Esophagus (tissue), 2 donors: ENCODE results near the gene SPTBN5. TPM values are rescaled to one million over a fixed set of nuclear protein-coding genes. Genes with fewer than 3 reads are reported as not detected.

Source experiments
- H3K27ac ChIP-seq, 2 donors: one replicate each; pipeline ENCODE4 v1.5.1; 2013; ENCODE audit warnings: low read depth in 2 of 2, mild to moderate bottlenecking in 2 of 2, inconsistent platforms in 1 of 2, low read length in 1 of 2, moderate library complexity in 1 of 2
- H3K27me3 ChIP-seq, 2 donors: one replicate each; pipeline ENCODE4 v1.6.1; 2013; ENCODE audit warnings: low read length in 2 of 2, control low read depth in 1 of 2, mild to moderate bottlenecking in 1 of 2; ENCODE audit not compliant: insufficient read depth in 2 of 2, control insufficient read depth in 1 of 2
- H3K36me3 ChIP-seq, 2 donors: one replicate each; pipeline ENCODE4 v1.6.1; 2013; ENCODE audit warnings: low read length in 1 of 2; ENCODE audit not compliant: control insufficient read depth in 2 of 2, insufficient read depth in 2 of 2
- H3K4me1 ChIP-seq, 2 donors: one replicate each; pipeline ENCODE4 v1.6.1; 2013; ENCODE audit warnings: low read length in 1 of 2; ENCODE audit not compliant: control insufficient read depth in 2 of 2, insufficient read depth in 2 of 2
- H3K4me3 ChIP-seq, 2 donors: one replicate each; pipeline ENCODE4 v1.5.1; 2013; ENCODE audit warnings: low read length in 2 of 2, mild to moderate bottlenecking in 2 of 2, low read depth in 1 of 2, moderate library complexity in 1 of 2
- H3K9me3 ChIP-seq, 2 donors: one replicate each; pipeline ENCODE4 v1.6.1; 2013; ENCODE audit warnings: mild to moderate bottlenecking in 2 of 2, low read depth in 1 of 2, low read length in 1 of 2, moderate library complexity in 1 of 2; ENCODE audit not compliant: control insufficient read depth in 2 of 2, insufficient read depth in 1 of 2
- WGBS, 2 donors: extraction: QIAGEN DNeasy Blood & Tissue Kit; methylation state at CpG; one replicate each; pipeline ENCODE4 v1.1.7; 2013; 5-methylcytosine and 5-hydroxymethylcytosine counted together
- polyA plus RNA-seq, 2 donors: library from polyadenylated mRNA; stranded (reverse); fragments of 200-250 nt; gene quantifications; one replicate each; pipeline ENCODE4 v1.2.3, GENCODE V29; 2013
- donor health status: healthy with polysubstance abuse.
- donor health status: Bipolar disorder and iron deficiency.

SPTBN5 gene
- polyA plus RNA-seq, 2 donors: 2.7 to 9.3 TPM

DNA sequence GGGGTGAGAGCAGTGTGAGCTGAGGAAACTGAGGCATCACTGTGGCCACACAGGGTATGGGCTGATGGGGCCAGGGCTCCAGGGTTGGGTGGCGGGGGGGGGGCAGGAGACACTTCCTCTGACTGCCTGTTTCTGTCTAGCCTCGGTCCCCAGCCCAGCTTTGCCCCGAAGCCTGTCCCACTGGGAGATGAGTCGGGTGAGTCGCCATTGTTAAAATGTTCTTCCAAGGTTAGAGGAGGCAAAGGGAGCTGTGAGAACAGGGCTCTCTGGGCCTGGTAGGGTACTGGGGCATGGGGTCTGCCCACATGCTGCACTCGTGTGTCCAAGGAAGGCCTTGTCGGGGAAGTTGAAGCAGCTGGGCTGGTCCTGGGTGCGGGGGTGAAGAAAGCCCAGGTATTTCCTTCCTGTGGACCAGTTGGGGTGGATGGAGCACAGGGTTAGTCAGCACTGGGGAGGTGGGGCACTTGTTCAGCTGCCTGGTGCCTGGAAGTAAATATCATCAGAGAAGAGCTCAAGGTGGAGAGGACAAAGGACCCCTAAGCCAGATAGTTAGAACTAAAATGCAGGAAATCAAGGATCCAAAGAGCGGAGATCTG is 74.3 kb downstream of the SPTBN5 start:
- Histone ChIP-seq H3K4me3 (no peak overlapping the region), H3K27ac (no peak overlapping the region), H3K9me3 (no peaks in the 10 kb centered on the region), H3K36me3 (peaks cover 41 to 72% of the 10 kb centered on the region in 2 donors), H3K4me1 (no peaks in the 10 kb centered on the region), H3K27me3 (no peaks in the 10 kb centered on the region)
- WGBS, 2 donors: 83 to 86% methylated on average over 8 to 9 of the region's 9 CpGs

DNA sequence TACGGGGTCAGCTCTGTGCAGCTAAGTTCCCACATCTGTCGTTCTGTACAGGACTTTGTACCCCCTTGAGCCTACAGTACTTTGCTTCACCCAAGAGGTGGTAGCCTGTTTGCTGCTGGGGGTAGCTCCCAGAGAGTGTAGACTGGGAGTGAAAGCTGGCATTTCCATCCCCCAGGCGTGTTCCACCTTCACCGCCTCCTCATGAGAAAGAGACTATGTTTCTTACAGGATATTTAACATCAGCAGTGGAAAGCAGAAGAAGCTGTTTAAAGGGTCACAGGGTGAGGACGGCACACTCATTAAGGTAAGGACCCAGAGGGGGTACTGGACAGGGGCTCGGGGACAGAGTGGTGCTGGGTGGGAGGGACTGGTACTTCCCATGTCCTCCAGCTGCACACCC is 76.1 kb downstream of the SPTBN5 start:
- H3K4me1 ChIP-seq: no peaks in the 10 kb centered on the region
- H3K4me3 ChIP-seq: no peak overlapping the region
- 88 to 92% methylated on average over 6 of the region's 6 CpGs for WGBS, 2 donors
- peaks cover 40 to 71% of the 10 kb centered on the region in 2 donors for H3K36me3 ChIP-seq
- H3K27me3 ChIP-seq: no peaks in the 10 kb centered on the region
- H3K9me3 ChIP-seq: no peaks in the 10 kb centered on the region
- H3K27ac ChIP-seq: no peak overlapping the region

DNA sequence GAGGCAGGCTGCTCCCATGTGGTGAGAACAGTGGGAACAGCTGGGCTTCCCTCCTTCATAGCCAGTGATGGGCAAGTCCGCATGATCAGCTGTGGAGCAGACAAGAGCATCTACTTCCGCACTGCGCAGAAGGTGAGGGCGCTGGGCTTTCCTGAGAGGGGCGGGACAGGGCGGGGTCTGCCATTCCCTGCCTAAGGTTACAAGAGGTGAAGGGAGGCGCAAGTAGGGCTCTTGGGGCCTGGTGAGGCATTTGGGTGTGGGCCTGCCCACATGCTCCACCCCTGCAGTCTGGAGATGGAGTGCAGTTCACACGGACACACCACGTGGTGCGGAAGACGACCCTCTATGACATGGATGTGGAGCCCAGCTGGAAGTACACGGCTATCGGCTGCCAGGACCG is 76.5 kb downstream of the SPTBN5 start:
- no peak overlapping the region for H3K4me3 ChIP-seq
- WGBS, 2 donors: 86 to 90% methylated on average over 14 of the region's 14 CpGs
- H3K36me3 ChIP-seq: peaks cover 42 to 71% of the 10 kb centered on the region in 2 donors

DNA sequence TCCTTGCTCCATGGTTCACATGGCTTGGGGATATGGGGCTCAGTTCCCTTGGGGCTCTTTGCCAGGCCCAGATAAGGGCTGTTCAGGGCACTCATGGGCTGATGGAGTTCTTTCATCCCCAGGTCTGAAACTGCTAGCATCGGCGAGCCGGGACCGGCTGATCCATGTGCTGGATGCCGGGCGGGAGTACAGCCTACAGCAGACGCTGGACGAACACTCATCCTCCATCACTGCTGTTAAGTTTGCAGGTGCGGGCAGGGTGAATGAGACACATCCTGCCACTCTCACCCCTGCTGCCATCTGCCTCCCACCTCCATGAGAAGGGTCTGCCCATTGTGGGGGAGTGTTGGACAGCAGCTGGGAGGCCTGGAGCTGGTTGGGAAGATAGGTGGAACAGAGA is 77.1 kb downstream of the SPTBN5 start:
- H3K36me3 ChIP-seq: peaks cover 38 to 74% of the 10 kb centered on the region in 2 donors

More for the DNA sequence above, 76.5 kb downstream of the SPTBN5 start:
- no peaks in the 10 kb centered on the region for H3K4me1 ChIP-seq
- no peaks in the 10 kb centered on the region for H3K27me3 ChIP-seq
- H3K27ac ChIP-seq: no peak overlapping the region
- H3K9me3 ChIP-seq: no peaks in the 10 kb centered on the region

DNA sequence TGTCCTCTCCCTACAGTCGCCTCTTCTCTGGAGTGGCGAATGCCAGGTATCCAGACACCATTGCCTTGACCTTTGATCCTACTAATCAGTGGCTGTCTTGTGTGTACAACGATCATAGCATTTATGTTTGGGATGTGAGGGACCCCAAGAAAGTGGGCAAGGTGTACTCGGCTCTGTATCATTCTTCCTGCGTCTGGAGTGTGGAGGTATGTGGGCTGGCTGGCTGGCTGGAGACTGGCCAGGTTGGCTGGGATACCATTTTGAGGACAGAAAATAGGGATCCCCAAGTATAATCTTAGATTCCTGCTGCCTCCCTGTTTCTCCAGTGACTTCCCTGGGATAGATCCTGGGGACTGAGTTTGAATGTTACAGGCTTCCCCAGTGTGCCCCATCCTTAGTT is 79.3 kb downstream of the SPTBN5 start:
- Histone ChIP-seq H3K9me3 (no peaks in the 10 kb centered on the region), H3K27ac (no peak overlapping the region), H3K36me3 (peaks cover 30 to 71% of the 10 kb centered on the region in 2 donors), H3K4me3 (no peak overlapping the region), H3K27me3 (no peaks in the 10 kb centered on the region), H3K4me1 (peaks cover 0 to 10% of the 10 kb centered on the region in 2 donors)
- 83 to 87% methylated on average over 5 of the region's 5 CpGs for WGBS, 2 donors

More for the DNA sequence above, 77.1 kb downstream of the SPTBN5 start:
- H3K4me1 ChIP-seq: no peaks in the 10 kb centered on the region
- 91 to 92% methylated on average over 5 to 9 of the region's 9 CpGs for WGBS, 2 donors
- H3K27ac ChIP-seq: no peak overlapping the region
- H3K4me3 ChIP-seq: no peak overlapping the region
- H3K9me3 ChIP-seq: no peaks in the 10 kb centered on the region
- no peaks in the 10 kb centered on the region for H3K27me3 ChIP-seq

DNA sequence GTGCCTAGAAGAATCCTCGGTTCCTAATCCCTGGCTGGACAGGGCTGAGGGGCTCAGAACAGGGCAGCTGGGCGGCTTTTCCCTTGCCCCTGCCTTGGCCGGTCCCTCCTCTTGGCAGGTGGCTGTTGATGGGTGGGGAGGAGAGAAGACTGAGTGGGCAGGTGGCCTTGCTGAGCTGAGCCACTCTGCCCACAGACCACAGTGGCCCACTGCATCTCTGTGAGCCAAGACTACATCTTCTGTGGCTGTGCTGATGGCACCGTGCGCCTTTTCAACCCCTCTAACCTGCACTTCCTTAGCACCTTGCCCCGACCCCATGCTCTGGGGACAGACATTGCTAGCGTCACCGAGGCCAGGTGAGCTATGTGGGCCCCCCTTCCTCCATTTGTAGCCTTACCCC is 80.4 kb downstream of the SPTBN5 start:
- H3K4me3 ChIP-seq: no peak overlapping the region
- no peak overlapping the region for H3K27ac ChIP-seq
- H3K9me3 ChIP-seq: no peaks in the 10 kb centered on the region
- H3K36me3 ChIP-seq: peaks cover 23 to 62% of the 10 kb centered on the region in 2 donors
- no peaks in the 10 kb centered on the region for H3K27me3 ChIP-seq
- peaks cover 0 to 12% of the 10 kb centered on the region in 2 donors for H3K4me1 ChIP-seq
- WGBS, 2 donors: 90 to 91% methylated on average over 8 of the region's 8 CpGs

DNA sequence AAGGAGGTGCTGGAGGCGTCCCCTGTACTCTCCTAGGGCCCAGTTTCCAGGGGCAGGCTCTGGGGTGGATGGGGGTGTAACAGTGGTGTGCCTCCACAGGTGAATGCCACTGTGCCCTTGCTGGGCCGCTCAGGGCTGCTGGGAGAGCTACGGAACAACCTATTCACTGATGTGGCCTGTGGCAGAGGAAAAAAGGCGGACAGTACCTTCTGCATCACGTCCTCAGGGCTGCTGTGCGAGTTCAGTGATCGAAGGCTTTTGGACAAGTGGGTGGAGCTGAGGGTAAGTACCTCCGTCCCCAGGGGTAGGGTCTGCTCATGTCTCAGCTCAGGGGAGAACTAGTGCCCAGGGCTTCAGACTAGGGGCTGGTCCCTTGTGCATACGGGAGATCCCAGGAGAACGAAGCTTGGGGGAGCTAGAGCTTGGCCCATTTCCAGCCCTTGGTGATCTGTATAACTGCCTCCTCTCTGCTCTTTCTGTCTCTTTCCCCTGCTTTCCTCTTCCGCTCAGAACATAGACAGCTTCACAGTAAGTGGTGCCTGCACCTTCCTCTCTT is 81.0 kb downstream of the SPTBN5 start:
- Histone ChIP-seq H3K36me3 (peaks cover 18 to 57% of the 10 kb centered on the region in 2 donors), H3K27me3 (no peaks in the 10 kb centered on the region), H3K9me3 (no peaks in the 10 kb centered on the region), H3K27ac (no peak overlapping the region), H3K4me3 (no peak overlapping the region), H3K4me1 (peaks cover 0 to 12% of the 10 kb centered on the region in 2 donors)
- WGBS, 2 donors: 88 to 90% methylated on average over 11 of the region's 11 CpGs

DNA sequence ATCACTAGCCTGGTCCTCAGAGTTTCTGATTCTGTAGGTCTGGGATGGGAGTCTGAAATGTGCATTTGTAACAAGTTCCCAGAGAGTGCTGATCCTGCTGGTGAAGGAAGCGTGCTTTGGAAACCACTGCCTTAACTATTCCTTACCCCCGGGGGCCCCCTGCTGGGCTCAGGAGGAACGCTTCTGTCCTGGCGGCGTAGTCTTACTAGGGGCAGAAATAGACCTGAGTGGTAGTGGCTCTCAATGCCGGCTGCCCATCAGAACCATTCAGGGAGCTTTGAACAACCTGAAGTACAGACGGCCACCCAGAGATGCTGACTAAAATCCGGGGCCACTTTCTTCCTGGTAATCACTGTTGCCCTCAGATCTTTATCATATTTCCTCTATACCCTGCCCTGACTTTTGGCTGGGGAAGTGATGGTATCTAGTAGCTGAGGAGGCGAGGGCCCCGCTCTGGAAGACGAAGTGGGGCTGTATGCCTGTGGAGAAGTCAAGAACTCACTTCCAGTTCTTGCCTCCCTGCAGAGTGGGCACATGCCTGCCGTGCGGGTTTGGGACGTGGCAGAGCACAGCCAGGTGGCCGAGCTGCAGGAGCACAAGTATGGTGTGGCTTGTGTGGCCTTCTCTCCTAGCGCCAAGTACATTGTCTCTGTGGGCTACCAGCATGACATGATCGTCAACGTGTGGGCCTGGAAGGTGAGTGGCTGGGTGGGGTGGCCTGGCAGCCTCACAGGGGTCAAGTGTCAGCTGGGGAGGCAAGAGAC is 82.2 kb downstream of the SPTBN5 start:
- Histone ChIP-seq H3K4me1 (peaks cover 0 to 14% of the 10 kb centered on the region in 2 donors), H3K27me3 (no peaks in the 10 kb centered on the region), H3K36me3 (peaks cover 16 to 45% of the 10 kb centered on the region in 2 donors), H3K27ac (no peak overlapping the region), H3K9me3 (no peaks in the 10 kb centered on the region), H3K4me3 (no peak overlapping the region)
- WGBS, 2 donors: 49 to 51% methylated on average over 18 of the region's 18 CpGs

DNA sequence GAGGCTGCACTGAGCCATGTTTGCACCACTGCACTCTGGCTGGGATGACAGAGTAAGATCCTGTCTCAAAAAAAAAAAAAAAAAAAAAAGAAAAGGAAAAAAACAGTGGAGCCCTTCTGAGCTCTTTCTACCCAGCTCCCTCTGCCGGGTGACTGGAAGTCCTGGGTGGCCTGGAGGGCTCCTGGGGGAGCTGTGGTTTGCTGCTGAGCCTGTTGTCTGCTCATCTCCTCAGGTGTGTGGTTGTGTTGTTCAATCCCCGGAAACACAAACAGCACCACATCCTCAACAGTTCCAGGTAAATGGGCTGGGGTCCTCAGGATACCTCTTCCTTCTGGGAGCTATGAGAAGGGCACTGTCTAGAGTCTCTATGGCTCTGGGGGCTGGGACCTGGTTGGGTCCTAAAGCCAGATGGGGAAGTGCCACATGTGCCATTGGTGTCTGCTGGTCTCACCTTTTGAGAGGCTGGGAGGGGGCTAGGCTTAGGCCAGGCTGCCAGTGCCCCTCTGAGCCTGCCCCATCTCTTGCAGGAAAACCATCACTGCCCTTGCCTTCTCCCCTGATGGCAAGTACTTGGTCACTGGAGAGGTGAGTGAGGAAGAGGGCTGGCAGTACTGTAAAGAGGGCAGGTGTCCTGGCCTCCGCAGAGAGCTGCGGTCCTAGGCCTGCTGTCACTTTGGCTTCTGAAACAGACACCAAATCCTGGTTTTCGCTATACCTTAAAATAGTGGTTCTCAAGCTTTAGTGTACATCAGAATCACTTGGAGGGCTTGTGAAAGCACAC is 83.0 kb downstream of the SPTBN5 start:
- 81 to 82% methylated on average over 5 of the region's 5 CpGs for WGBS, 2 donors

More for the DNA sequence above, 83.0 kb downstream of the SPTBN5 start:
- no peak overlapping the region for H3K4me3 ChIP-seq
- H3K27me3 ChIP-seq: no peaks in the 10 kb centered on the region
- H3K9me3 ChIP-seq: no peaks in the 10 kb centered on the region
- H3K27ac ChIP-seq: no peak overlapping the region
- H3K4me1 ChIP-seq: peaks cover 0 to 20% of the 10 kb centered on the region in 2 donors
- H3K36me3 ChIP-seq: peaks cover 16 to 43% of the 10 kb centered on the region in 2 donors
